Activated gamma-delta T cell (primary cell): ENCODE measurements around the gene PCDHGB6.
"Not testable (repeated sequence)": the region's sequence is repeated elsewhere in the genome, so short reads cannot be mapped to it uniquely, and the experiment has no call there.

Experiments
- DNase-seq: peaks from one replicate; lab custom pipeline; 2025; lab: John Stamatoyannopoulos, UW

PCDHGB6 gene

GRCh38 chr5:141388661-141389060 lies 19.2 kb upstream of the PCDHGB6 start:
- no peak for DNase-seq

GRCh38 chr5:141389153-141390042 lies 18.4 kb upstream of the PCDHGB6 start:
- DNase-seq: no peak

- no peak for DNase-seq
These were observed 15.2 kb upstream of the PCDHGB6 start, which contains the start of gene PCDHGA8 for GRCh38 chr5:141392429-141393198. Gene PCDHGA8, plus strand, starts transcription at chr5:141392633. Its CDS starts 181 bp downstream, at chr5:141392814.

DNA sequence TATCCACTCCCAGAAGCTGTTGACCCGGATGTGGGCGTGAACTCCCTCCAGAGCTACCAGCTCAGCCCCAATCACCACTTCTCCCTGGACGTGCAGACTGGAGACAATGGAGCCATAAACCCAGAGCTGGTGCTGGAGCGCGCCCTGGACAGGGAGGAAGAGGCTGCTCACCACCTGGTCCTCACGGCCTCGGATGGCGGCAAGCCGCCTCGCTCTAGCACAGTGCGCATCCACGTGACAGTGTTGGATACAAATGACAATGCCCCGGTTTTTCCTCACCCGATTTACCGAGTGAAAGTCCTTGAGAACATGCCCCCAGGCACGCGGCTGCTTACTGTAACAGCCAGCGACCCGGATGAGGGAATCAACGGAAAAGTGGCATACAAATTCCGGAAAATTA lies 14.6 kb upstream of the PCDHGB6 start:
- no peak for DNase-seq

- DNase-seq: not testable (repeated sequence)
These were observed 13.2 kb upstream of the PCDHGB6 start for GRCh38 chr5:141394401-141395187.

DNA sequence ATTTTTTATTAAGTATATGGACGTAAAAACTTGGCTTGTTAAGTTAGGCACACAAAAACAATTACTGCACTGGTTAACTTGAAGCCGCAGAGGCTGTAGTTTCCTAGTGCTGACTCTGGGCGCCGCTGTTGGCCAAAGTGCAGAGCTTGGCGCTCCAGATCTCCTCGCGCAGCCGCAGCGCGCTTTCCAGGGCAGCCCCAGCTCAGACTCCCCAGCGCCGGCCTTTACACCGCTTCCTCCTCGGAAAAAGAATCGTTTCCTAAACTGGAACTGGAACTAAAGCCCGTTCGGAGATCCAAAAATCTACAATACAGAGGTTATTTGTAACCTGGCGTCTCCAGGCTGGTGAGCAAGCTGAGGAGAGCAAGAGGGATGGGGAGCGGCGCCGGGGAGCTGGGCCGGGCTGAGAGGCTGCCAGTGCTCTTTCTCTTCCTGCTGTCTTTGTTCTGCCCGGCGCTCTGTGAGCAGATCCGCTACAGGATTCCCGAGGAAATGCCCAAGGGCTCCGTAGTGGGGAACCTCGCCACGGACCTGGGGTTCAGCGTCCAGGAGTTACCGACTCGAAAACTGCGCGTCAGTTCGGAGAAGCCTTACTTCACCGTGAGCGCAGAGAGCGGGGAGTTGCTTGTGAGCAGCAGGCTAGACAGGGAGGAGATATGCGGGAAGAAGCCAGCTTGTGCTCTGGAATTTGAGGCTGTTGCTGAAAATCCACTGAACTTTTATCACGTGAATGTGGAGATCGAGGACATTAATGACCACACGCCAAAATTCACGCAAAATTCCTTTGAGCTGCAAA lies 9.9 kb upstream of the PCDHGB6 start, which contains the start of gene PCDHGB5:
TSS of gene PCDHGB5 (plus strand) at position 192 of the 796 bp plus-strand sequence. CDS start at position 373, 181 bp downstream.
- not testable (repeated sequence) for DNase-seq

DNA sequence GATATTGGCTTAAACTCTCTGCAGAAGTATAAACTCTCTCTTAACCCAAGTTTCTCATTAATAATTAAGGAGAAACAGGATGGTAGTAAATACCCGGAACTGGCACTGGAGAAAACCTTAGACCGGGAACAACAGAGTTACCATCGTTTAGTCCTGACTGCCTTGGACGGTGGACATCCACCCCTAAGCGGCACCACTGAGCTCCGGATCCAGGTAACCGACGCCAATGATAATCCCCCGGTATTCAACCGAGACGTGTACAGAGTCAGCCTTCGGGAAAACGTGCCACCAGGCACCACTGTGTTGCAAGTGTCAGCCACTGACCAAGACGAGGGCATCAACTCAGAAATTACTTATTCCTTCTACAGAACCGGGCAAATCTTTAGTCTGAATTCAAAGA lies 9.2 kb upstream of the PCDHGB6 start:
- DNase-seq: no peak

DNA sequence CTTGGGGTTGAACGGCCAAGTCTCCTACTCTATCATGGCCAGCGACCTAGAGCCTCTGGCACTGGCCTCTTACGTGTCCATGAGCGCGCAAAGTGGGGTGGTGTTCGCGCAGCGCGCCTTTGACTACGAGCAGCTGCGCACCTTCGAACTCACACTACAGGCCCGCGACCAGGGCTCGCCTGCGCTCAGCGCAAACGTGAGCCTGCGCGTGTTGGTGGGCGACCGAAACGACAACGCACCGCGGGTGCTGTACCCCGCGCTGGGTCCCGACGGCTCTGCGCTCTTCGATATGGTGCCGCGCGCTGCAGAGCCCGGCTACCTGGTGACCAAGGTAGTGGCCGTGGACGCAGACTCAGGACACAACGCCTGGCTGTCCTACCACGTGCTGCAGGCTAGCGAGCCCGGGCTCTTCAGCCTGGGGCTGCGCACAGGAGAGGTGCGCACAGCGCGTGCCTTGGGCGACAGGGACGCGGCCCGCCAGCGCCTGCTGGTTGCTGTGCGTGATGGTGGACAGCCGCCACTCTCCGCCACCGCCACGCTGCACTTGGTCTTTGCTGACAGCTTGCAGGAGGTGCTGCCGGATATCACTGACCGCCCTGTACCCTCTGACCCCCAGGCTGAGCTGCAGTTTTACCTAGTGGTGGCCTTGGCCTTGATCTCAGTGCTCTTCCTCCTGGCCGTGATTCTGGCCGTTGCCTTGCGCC lies 8.1 kb upstream of the PCDHGB6 start:
- no peak for DNase-seq

- no peak for DNase-seq
These were observed 5.1 kb upstream of the PCDHGB6 start, which contains the start of gene PCDHGA9 for GRCh38 chr5:141402553-141403243. Gene PCDHGA9, plus strand, starts transcription at chr5:141402778. Its CDS starts 175 bp downstream, at chr5:141402953.

DNA sequence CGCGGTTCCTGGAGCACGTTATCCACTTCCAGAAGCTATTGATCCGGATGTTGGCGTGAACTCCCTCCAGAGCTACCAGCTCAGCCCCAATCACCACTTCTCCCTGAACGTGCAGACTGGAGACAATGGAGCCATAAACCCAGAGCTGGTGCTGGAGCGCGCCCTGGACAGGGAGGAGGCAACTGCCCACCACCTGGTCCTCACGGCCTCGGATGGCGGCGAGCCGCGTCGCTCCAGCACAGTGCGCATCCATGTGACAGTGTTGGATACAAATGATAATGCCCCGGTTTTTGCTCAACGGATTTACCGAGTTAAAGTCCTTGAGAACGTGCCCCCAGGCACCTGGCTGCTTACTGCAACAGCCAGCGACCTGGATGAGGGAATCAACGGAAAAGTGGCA lies 4.4 kb upstream of the PCDHGB6 start:
- DNase-seq: no peak

DNA sequence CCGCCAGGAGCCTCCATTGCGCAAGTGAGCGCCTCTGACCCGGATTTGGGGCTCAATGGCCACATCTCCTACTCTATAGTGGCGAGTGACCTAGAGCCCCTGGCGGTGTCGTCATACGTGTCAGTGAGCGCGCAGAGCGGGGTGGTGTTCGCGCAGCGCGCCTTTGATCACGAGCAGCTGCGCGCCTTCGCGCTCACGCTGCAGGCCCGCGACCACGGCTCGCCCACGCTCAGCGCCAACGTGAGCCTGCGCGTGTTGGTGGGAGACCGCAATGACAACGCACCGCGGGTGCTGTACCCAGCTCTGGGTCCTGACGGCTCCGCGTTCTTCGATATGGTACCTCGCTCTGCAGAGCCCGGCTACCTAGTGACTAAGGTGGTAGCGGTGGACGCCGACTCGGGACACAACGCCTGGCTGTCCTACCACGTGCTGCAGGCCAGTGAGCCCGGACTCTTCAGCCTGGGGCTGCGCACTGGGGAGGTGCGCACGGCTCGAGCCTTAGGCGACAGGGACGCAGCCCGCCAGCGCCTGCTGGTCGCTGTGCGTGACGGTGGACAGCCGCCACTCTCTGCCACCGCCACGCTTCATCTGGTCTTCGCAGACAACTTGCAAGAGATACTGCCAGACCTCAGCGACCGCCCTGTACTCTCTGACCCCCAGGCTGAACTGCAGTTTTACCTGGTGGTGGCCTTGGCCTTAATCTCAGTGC lies 1.9 kb downstream of the PCDHGB6 start:
- no peak for DNase-seq

- no peak for DNase-seq
These were observed 3.8 kb downstream of the PCDHGB6 start for GRCh38 chr5:141411575-141411974.

- DNase-seq: no peak
These were observed 5.2 kb downstream of the PCDHGB6 start, which contains the start of gene PCDHGA10 for GRCh38 chr5:141412854-141413539. Gene PCDHGA10, plus strand, starts transcription at chr5:141412987. Its CDS starts 189 bp downstream, at chr5:141413176.

- no peak for DNase-seq
These were observed 5.8 kb downstream of the PCDHGB6 start for GRCh38 chr5:141413540-141414069.

GRCh38 chr5:141414548-141415274 lies 6.9 kb downstream of the PCDHGB6 start:
- DNase-seq: not testable (repeated sequence)

DNA sequence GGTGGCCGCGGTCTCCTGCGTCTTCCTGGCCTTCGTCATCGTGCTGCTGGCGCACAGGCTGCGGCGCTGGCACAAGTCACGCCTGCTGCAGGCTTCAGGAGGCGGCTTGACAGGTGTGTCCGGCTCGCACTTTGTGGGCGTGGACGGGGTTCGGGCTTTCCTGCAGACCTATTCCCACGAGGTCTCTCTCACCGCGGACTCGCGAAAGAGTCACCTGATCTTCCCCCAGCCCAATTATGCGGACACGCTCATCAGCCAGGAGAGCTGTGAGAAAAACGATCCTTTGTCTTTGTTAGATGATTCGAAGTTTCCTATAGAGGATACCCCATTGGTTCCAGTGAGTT lies 7.4 kb downstream of the PCDHGB6 start:
- DNase-seq: not testable (repeated sequence)

- DNase-seq: peak; percentile 17
These were observed 9.8 kb downstream of the PCDHGB6 start, which contains the start of gene PCDHGB7 for GRCh38 chr5:141417494-141418172. Gene PCDHGB7, plus strand, starts transcription at chr5:141417677. Its CDS starts 183 bp downstream, at chr5:141417860.
